ENCODE results near the gene HAUS1. TPM values are rescaled to one million over a fixed set of nuclear protein-coding genes. Genes with fewer than 3 reads are reported as not detected.

Gene HAUS1
- total and polyA plus RNA-seq, 4 donors, result 15.0 to 18.9 (median 16.5) TPM

GRCh38 chr18:46068763-46069162 lies 35.4 kb upstream of the HAUS1 start:
- DNase-seq (no peak), ATAC-seq (ENCODE audit: low FRiP score) (no peak)
- H3K9me3 ChIP-seq (ENCODE audit: control insufficient read depth, low read length), result no peaks in the 10 kb centered on the region
- H3K36me3 ChIP-seq (ENCODE audit: control insufficient read depth in 1 of 2, insufficient read depth in 2 of 2, low read length in 1 of 2), result no peaks in the 10 kb centered on the region
- WGBS, 2 donors, result 47 to 52% methylated on average over 1 of the region's 1 CpG
- intact Hi-C loops (cut with DNase I), result no loop called here
- H3K27me3 ChIP-seq (ENCODE audit: control insufficient read depth in 1 of 2, insufficient read depth in 2 of 2, low read length in 1 of 2), result no peaks in the 10 kb centered on the region
- no peak overlapping the region for H3K4me3 ChIP-seq (ENCODE audit: low read length in 2 of 2)
- no peaks in the 10 kb centered on the region for H3K4me1 ChIP-seq (ENCODE audit: control insufficient read depth in 1 of 2, insufficient read depth in 2 of 2, low read length in 2 of 2)
- H3K27ac ChIP-seq (ENCODE audit: low read depth in 1 of 2, low read length in 2 of 2), result no peak overlapping the region

- ATAC-seq (ENCODE audit: low FRiP score), result no peak
Observed at GRCh38 chr18:46069524-46069923, 34.7 kb upstream of the HAUS1 start.

GRCh38 chr18:46070232-46070631 lies 34.0 kb upstream of the HAUS1 start:
- Histone ChIP-seq H3K27ac (ENCODE audit: low read depth in 1 of 2, low read length in 2 of 2) (no peak overlapping the region), H3K36me3 (ENCODE audit: control insufficient read depth in 1 of 2, insufficient read depth in 2 of 2, low read length in 1 of 2) (no peaks in the 10 kb centered on the region), H3K9me3 (ENCODE audit: control insufficient read depth, low read length) (no peaks in the 10 kb centered on the region), H3K4me1 (ENCODE audit: control insufficient read depth in 1 of 2, insufficient read depth in 2 of 2, low read length in 2 of 2) (no peaks in the 10 kb centered on the region), H3K27me3 (ENCODE audit: control insufficient read depth in 1 of 2, insufficient read depth in 2 of 2, low read length in 1 of 2) (no peaks in the 10 kb centered on the region), H3K4me3 (ENCODE audit: low read length in 2 of 2) (no peak overlapping the region)
- intact Hi-C loops (cut with DNase I), result loop anchor here (5.0 to 10.0 kb wide), 2 partner anchors 103 to 405 kb away; partner anchors contain the start of gene EPG5 (in 1 of the 2)
- no peak for ATAC-seq (ENCODE audit: low FRiP score)
- 76 to 86% methylated on average over 6 of the region's 6 CpGs for WGBS, 2 donors
- DNase-seq, result no peak

More at GRCh38 chr18:46069524-46069923, 34.7 kb upstream of the HAUS1 start:
- whole genome bisulfite sequencing, 2 donors, result 84 to 88% methylated on average over 4 of the region's 4 CpGs
- intact Hi-C loops (cut with DNase I), result no loop called here
- no peaks in the 10 kb centered on the region for H3K36me3 ChIP-seq (ENCODE audit: control insufficient read depth in 1 of 2, insufficient read depth in 2 of 2, low read length in 1 of 2)
- H3K27me3 ChIP-seq (ENCODE audit: control insufficient read depth in 1 of 2, insufficient read depth in 2 of 2, low read length in 1 of 2), result no peaks in the 10 kb centered on the region
- H3K4me1 ChIP-seq (ENCODE audit: control insufficient read depth in 1 of 2, insufficient read depth in 2 of 2, low read length in 2 of 2), result no peaks in the 10 kb centered on the region
- no peak for DNase-seq
- H3K27ac ChIP-seq (ENCODE audit: low read depth in 1 of 2, low read length in 2 of 2), result no peak overlapping the region
- no peak overlapping the region for H3K4me3 ChIP-seq (ENCODE audit: low read length in 2 of 2)
- no peaks in the 10 kb centered on the region for H3K9me3 ChIP-seq (ENCODE audit: control insufficient read depth, low read length)

- Histone ChIP-seq H3K4me1 (ENCODE audit: control insufficient read depth in 1 of 2, insufficient read depth in 2 of 2, low read length in 2 of 2) (no peaks in the 10 kb centered on the region), H3K36me3 (ENCODE audit: control insufficient read depth in 1 of 2, insufficient read depth in 2 of 2, low read length in 1 of 2) (no peaks in the 10 kb centered on the region), H3K27ac (ENCODE audit: low read depth in 1 of 2, low read length in 2 of 2) (no peak overlapping the region), H3K9me3 (ENCODE audit: control insufficient read depth, low read length) (no peaks in the 10 kb centered on the region), H3K27me3 (ENCODE audit: control insufficient read depth in 1 of 2, insufficient read depth in 2 of 2, low read length in 1 of 2) (no peaks in the 10 kb centered on the region), H3K4me3 (ENCODE audit: low read length in 2 of 2) (peak overlapping the region; percentile 14 to 63)
- peak; percentile 17 for ATAC-seq (ENCODE audit: low FRiP score)
- no peak for DNase-seq
- WGBS, 2 donors, result 41 to 45% methylated on average over 13 of the region's 13 CpGs
- intact Hi-C loops (cut with DNase I), result loop anchor here (5.0 to 10.0 kb wide), 2 partner anchors 104 to 406 kb away; partner anchors contain the start of gene EPG5 (in 1 of the 2)
Observed at GRCh38 chr18:46070815-46071652, 33.2 kb upstream of the HAUS1 start.

- peak within 1 kb of the TSS; percentile 14 to 63 for H3K4me3 ChIP-seq (ENCODE audit: low read length in 2 of 2)
- H3K9me3 ChIP-seq (ENCODE audit: control insufficient read depth, low read length), result no peaks in the 10 kb centered on the region
- intact Hi-C loops (cut with DNase I), result loop anchor here (2.0 to 10.0 kb wide), 3 partner anchors 97 to 407 kb away; partner anchors contain the start of gene EPG5 (in 1 of the 2)
- peak; percentile 87 to 93 for DNase-seq
- no peaks in the 10 kb centered on the region for H3K4me1 ChIP-seq (ENCODE audit: control insufficient read depth in 1 of 2, insufficient read depth in 2 of 2, low read length in 2 of 2)
- no peaks in the 10 kb centered on the region for H3K36me3 ChIP-seq (ENCODE audit: control insufficient read depth in 1 of 2, insufficient read depth in 2 of 2, low read length in 1 of 2)
- WGBS, 2 donors, result 0 to 1% methylated on average over 57 to 75 of the region's 75 CpGs
- peak; percentile 81 for ATAC-seq (ENCODE audit: low FRiP score)
- no peak within 1 kb of the TSS for H3K27ac ChIP-seq (ENCODE audit: low read depth in 1 of 2, low read length in 2 of 2)
- no peaks in the 10 kb centered on the region for H3K27me3 ChIP-seq (ENCODE audit: control insufficient read depth in 1 of 2, insufficient read depth in 2 of 2, low read length in 1 of 2)
Observed at GRCh38 chr18:46071653-46072375, 32.4 kb upstream of the HAUS1 start, which contains the start of gene PSTPIP2. Gene PSTPIP2, minus strand, starts transcription at chr18:46072260. Its CDS starts 72 bp downstream, at chr18:46072188.

- H3K27me3 ChIP-seq (ENCODE audit: control insufficient read depth in 1 of 2, insufficient read depth in 2 of 2, low read length in 1 of 2), result no peaks in the 10 kb centered on the region
- WGBS, 2 donors, result 21 to 23% methylated on average over 25 of the region's 25 CpGs
- H3K36me3 ChIP-seq (ENCODE audit: control insufficient read depth in 1 of 2, insufficient read depth in 2 of 2, low read length in 1 of 2), result no peaks in the 10 kb centered on the region
- H3K9me3 ChIP-seq (ENCODE audit: control insufficient read depth, low read length), result no peaks in the 10 kb centered on the region
- intact Hi-C loops (cut with DNase I), result loop anchor here (2.0 to 10.0 kb wide), 3 partner anchors 98 to 408 kb away; partner anchors contain the start of gene EPG5 (in 1 of the 2)
- no peaks in the 10 kb centered on the region for H3K4me1 ChIP-seq (ENCODE audit: control insufficient read depth in 1 of 2, insufficient read depth in 2 of 2, low read length in 2 of 2)
- no peak for ATAC-seq (ENCODE audit: low FRiP score)
- DNase-seq, result no peak
- peak overlapping the region; percentile 2 to 63 for H3K4me3 ChIP-seq (ENCODE audit: low read length in 2 of 2)
- H3K27ac ChIP-seq (ENCODE audit: low read depth in 1 of 2, low read length in 2 of 2), result no peak overlapping the region
Observed at GRCh38 chr18:46072376-46072867, 31.8 kb upstream of the HAUS1 start.

- ATAC-seq (ENCODE audit: low FRiP score), result no peak
- H3K4me3 ChIP-seq (ENCODE audit: low read length in 2 of 2), result no peak overlapping the region
Observed at GRCh38 chr18:46072959-46073358, 31.2 kb upstream of the HAUS1 start.

GRCh38 chr18:46073474-46074331 lies 30.5 kb upstream of the HAUS1 start:
- intact Hi-C loops (cut with DNase I), result loop anchor here (2.0 to 10.0 kb wide), 3 partner anchors 99 to 409 kb away; partner anchors contain the start of gene EPG5 (in 1 of the 2)
- Histone ChIP-seq H3K36me3 (ENCODE audit: control insufficient read depth in 1 of 2, insufficient read depth in 2 of 2, low read length in 1 of 2) (no peaks in the 10 kb centered on the region), H3K4me3 (ENCODE audit: low read length in 2 of 2) (no peak overlapping the region), H3K27ac (ENCODE audit: low read depth in 1 of 2, low read length in 2 of 2) (no peak overlapping the region), H3K4me1 (ENCODE audit: control insufficient read depth in 1 of 2, insufficient read depth in 2 of 2, low read length in 2 of 2) (no peaks in the 10 kb centered on the region), H3K9me3 (ENCODE audit: control insufficient read depth, low read length) (no peaks in the 10 kb centered on the region), H3K27me3 (ENCODE audit: control insufficient read depth in 1 of 2, insufficient read depth in 2 of 2, low read length in 1 of 2) (no peaks in the 10 kb centered on the region)
- DNase-seq (no peak), ATAC-seq (ENCODE audit: low FRiP score) (peak; percentile 74)
- 23 to 26% methylated on average over 9 of the region's 9 CpGs for WGBS, 2 donors

More at GRCh38 chr18:46072959-46073358, 31.2 kb upstream of the HAUS1 start:
- no peaks in the 10 kb centered on the region for H3K4me1 ChIP-seq (ENCODE audit: control insufficient read depth in 1 of 2, insufficient read depth in 2 of 2, low read length in 2 of 2)
- DNase-seq, result no peak
- 90 to 95% methylated on average over 3 of the region's 3 CpGs for WGBS, 2 donors
- no peaks in the 10 kb centered on the region for H3K36me3 ChIP-seq (ENCODE audit: control insufficient read depth in 1 of 2, insufficient read depth in 2 of 2, low read length in 1 of 2)
- H3K27ac ChIP-seq (ENCODE audit: low read depth in 1 of 2, low read length in 2 of 2), result no peak overlapping the region
- intact Hi-C loops (cut with DNase I), result loop anchor here (2.0 to 10.0 kb wide), 3 partner anchors 98 to 408 kb away; partner anchors contain the start of gene EPG5 (in 1 of the 2)
- H3K9me3 ChIP-seq (ENCODE audit: control insufficient read depth, low read length), result no peaks in the 10 kb centered on the region
- no peaks in the 10 kb centered on the region for H3K27me3 ChIP-seq (ENCODE audit: control insufficient read depth in 1 of 2, insufficient read depth in 2 of 2, low read length in 1 of 2)

All from aorta (tissue), 5 donors.